GM12873 (cell line): ENCODE data around the gene NPTXR.

ENCODE experiments used
- TF ChIP-seq, protein P1 (sequence below): IDR thresholded peaks from 2 replicates; pipeline ENCODE4 v1.5.1; 2012; ENCODE audit warnings: low read depth, mild to moderate bottlenecking, moderate library complexity, low read length, control low read depth; ENCODE audit not compliant: insufficient read depth; ENCODE audit errors: missing control alignments

The NPTXR gene

GRCh38 chr22:38843657-38844314 lies at the start of gene NPTXR:
TSS of gene NPTXR (minus strand) at chr22:38844028.
- TF ChIP-seq, protein P1, sequence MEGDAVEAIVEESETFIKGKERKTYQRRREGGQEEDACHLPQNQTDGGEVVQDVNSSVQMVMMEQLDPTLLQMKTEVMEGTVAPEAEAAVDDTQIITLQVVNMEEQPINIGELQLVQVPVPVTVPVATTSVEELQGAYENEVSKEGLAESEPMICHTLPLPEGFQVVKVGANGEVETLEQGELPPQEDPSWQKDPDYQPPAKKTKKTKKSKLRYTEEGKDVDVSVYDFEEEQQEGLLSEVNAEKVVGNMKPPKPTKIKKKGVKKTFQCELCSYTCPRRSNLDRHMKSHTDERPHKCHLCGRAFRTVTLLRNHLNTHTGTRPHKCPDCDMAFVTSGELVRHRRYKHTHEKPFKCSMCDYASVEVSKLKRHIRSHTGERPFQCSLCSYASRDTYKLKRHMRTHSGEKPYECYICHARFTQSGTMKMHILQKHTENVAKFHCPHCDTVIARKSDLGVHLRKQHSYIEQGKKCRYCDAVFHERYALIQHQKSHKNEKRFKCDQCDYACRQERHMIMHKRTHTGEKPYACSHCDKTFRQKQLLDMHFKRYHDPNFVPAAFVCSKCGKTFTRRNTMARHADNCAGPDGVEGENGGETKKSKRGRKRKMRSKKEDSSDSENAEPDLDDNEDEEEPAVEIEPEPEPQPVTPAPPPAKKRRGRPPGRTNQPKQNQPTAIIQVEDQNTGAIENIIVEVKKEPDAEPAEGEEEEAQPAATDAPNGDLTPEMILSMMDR, result no peak

DNA sequence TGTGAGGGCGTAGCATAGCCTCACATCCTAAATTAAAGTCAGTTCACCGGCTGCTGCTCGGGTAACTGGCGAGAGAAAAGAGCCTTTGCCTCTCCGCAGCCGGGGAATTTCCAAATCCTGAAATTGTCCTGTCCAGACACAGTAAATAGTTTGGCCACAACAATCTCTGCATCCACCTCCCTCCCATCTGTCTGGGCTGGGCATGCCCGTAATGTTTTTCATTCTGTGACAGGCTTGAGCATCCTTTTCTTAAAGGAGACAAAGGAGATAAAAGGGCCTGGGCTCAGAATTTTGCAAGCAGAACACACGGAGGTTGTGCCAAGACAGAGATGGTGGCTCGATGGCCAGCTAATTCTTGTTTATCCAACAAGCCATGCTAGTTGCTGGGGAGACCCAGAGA lies 47.4 kb upstream of the NPTXR start:
- TF ChIP-seq, protein P1, result no peak

DNA sequence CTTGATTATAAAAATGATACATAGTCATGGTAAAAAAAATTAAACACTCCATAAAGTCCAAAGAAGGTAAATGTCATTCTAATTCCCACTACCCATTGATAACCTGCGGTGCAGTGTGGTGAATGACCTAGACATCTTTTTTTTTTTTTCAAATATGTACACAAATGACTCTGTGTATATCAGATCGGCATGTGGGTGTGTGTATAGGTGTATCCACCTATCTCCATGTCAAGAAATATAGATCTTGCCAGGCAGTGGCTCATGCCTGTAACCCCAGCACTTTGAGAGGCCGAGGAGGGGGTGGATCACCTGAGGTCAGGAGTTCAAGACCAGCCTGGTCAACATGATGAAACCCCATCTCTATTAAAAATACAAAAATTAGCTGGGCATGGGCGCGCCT lies 46.5 kb upstream of the NPTXR start:
- TF ChIP-seq, protein P1, result no peak

DNA sequence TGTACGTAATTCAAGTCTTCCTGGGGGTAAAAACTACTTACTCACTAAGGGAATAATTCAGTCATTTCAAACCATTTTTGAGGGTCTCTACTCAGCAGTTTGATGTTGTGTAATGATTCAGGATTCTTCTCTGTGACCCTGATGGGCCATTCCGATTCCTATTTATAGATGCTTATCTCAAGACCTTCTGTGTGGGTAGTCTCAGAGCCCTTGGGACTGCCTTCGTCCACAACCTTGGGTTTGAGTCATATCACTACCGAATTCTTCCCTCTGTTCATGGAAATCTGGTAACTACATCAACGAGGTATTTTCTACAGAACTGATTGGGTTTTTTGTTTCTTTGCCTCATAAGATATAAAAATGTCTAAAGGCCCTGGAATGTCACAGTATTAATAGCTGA lies 42.5 kb upstream of the NPTXR start:
- TF ChIP-seq, protein P1, result no peak

DNA sequence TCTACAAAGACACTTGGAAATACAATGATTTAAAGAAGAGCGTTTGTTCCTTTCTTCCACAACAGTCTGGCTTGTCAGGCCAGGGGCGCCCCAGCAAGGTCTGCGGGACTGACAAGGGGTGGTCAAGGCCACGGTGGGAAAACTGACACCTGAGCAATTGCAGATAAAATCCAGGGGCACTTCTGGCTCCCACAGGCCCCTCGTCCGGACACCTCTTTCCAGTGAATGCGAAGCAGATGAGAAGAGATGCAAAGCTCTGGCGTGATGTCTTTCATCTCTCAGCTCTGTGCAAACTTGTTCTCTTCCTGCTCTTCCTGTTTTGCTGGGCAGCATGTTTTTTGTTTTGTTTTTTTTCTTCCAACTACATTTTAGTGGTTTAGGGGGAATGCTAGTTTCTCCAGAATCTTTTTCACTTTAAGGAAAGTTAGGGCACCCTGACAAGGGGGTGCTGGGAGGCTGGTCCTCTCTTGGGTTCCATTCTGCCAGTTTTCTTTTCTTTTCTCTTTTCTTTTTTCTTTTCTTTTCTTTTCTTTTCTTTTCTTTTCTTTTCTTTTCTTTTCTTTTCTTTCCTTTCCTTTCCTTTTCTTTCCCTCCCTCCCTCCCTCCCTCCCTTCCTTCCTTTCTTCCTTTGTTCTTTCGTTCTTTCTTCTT lies 39.3 kb upstream of the NPTXR start:
- TF ChIP-seq, protein P1, result no peak

DNA sequence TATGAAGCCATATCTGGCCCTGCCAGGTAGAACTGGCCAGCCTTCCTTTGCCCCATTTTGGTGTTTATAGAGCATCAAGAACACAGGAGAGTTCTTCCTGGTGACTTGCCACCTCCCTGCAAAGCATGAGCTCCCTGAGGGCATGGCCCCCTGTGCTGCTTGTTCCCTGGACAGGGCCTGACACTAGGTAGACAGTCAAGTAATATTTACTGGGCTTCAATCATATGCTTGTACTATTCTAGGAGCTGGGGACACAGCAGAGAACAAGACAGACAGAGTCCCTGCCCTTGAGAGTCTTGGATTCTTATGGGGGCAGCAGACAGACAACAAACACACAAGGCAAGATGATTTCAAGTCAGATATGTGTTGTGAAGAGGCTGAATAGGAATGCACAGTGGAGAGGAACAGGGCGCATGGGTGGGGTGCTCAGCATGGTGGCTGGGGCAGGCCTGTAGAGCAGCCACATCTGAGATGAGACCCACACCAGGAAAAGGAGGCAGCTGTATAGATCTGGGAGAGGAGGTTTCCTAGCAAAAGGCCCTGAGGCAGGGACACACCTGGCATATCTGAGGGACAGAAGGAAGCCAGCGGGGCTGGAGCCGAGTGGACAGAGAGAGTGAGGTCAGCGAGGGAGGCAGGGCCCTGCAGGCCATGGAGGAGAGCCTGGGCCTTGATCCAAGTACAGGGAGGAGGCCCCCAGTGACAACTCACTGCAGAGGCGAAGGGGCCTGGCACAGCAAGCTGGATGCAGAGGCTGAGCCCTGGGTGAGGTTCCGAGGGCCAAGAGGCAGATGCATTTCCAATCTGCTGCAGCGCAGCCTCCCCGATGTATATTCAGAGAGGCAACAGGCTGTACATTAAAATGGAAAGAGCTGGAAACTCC lies 38.4 kb upstream of the NPTXR start:
- TF ChIP-seq, protein P1, result no peak

GRCh38 chr22:38881464-38881871 lies 37.6 kb upstream of the NPTXR start:
- TF ChIP-seq, protein P1, result no peak
